ENCODE measurements around the gene BMP8A. TPM values are rescaled to one million over a fixed set of nuclear protein-coding genes. Genes with fewer than 3 reads are reported as not detected.
"Not testable (repeated sequence)": the region's sequence is repeated elsewhere in the genome, so short reads cannot be mapped to it uniquely, and the experiment has no call there.

The BMP8A gene
- total and polyA plus RNA-seq, 10 of the 15 experiments (the other 5 are each of a cell fraction or from before 2014, with no cell fraction given), result not detected

DNA sequence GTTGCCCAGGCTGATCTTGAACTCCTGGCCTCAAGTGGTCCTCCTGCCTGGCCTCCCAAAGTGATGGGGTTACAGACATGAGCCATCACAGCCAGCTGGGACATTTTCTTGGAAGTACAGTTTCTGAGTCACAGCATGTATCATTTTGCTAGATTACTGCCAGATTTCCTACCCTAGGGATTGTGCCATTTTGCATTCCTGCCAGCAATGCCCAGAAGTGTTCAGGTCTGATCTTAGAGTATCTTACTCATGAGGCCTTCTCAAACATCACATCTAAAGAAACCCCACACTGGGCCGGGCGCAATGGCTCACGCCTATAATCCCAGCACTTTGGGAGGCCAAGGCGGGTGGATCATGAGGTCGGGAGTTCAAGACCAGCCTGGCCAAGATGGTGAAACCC is 10.2 kb downstream of the BMP8A start:
- no peak overlapping the region for H3K27ac ChIP-seq (ENCODE audit: control insufficient read depth, insufficient read depth)
- ATAC-seq (no peak), FAIRE-seq (no peak), DNase-seq (ENCODE audit: low read depth, low spot score) (no peak)
- H4K20me1 ChIP-seq (ENCODE audit: control insufficient read depth, insufficient read depth), result no peaks in the 10 kb centered on the region
- H3K27me3 ChIP-seq (replicated peaks in 1 of 2; ENCODE audit: control insufficient read depth in 2 of 2, insufficient read depth in 2 of 2, low read length in 1 of 2), result no peaks in the 10 kb centered on the region
- H2AFZ ChIP-seq (ENCODE audit: control insufficient read depth, low read depth, low read length), result no peak overlapping the region
- no peaks in the 10 kb centered on the region for H3K79me2 ChIP-seq (ENCODE audit: control insufficient read depth, insufficient read depth, low read length)
- SMC1A ChIA-PET (ENCODE audit: uncharacterized antibody, unreplicated experiment), result interaction anchor here (0.7 kb wide), 1 partner anchor 37 kb away, joined by 3 read pairs; no protein-coding TSS in a partner anchor
- H3K4me2 ChIP-seq (ENCODE audit: control insufficient read depth, insufficient read depth), result no peak overlapping the region
- RAD21 ChIA-PET (ENCODE audit: unreplicated experiment), result no interaction called here
- 75% methylated on average over 5 of the region's 5 CpGs for WGBS (ENCODE audit: insufficient coverage, insufficient replicate concordance, low lambda C conversion rate, missing lambda C conversion rate)
- no peaks in the 10 kb centered on the region for H3K36me3 ChIP-seq (ENCODE audit: control insufficient read depth in 2 of 2, insufficient read depth in 2 of 2, low read length in 1 of 2)
- no peak overlapping the region for H3K4me3 ChIP-seq
- CTCF ChIA-PET, result no interaction called here
- POLR2A ChIA-PET, result interaction anchor here (0.6 kb wide), 1 partner anchor 273 kb away, joined by 3 read pairs; no protein-coding TSS in a partner anchor
- no TSS peak for BruUV-seq (replicated peaks)
- no peaks in the 10 kb centered on the region for H3K4me1 ChIP-seq (ENCODE audit: control insufficient read depth, insufficient read depth, low read length)
- no peak for TF ChIP-seq POU2F2 (IDR thresholded peaks at IDR 0.05; ENCODE audit: borderline replicate concordance, low read depth, low read length)
- TF ChIP-seq NRF1 (conservative IDR thresholded peaks at IDR 0.05; ENCODE audit: low read depth, low read length), result no peak
- TF ChIP-seq SIN3A (IDR thresholded peaks at IDR 0.05; ENCODE audit: low read depth, low read length), result no peak
- no peak for TF ChIP-seq HCFC1 (IDR thresholded peaks at IDR 0.05; ENCODE audit: low read length)
- TF ChIP-seq, protein P1, sequence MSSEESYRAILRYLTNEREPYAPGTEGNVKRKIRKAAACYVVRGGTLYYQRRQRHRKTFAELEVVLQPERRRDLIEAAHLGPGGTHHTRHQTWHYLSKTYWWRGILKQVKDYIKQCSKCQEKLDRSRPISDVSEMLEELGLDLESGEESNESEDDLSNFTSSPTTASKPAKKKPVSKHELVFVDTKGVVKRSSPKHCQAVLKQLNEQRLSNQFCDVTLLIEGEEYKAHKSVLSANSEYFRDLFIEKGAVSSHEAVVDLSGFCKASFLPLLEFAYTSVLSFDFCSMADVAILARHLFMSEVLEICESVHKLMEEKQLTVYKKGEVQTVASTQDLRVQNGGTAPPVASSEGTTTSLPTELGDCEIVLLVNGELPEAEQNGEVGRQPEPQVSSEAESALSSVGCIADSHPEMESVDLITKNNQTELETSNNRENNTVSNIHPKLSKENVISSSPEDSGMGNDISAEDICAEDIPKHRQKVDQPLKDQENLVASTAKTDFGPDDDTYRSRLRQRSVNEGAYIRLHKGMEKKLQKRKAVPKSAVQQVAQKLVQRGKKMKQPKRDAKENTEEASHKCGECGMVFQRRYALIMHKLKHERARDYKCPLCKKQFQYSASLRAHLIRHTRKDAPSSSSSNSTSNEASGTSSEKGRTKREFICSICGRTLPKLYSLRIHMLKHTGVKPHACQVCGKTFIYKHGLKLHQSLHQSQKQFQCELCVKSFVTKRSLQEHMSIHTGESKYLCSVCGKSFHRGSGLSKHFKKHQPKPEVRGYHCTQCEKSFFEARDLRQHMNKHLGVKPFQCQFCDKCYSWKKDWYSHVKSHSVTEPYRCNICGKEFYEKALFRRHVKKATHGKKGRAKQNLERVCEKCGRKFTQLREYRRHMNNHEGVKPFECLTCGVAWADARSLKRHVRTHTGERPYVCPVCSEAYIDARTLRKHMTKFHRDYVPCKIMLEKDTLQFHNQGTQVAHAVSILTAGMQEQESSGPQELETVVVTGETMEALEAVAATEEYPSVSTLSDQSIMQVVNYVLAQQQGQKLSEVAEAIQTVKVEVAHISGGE (CRISPR knock-in tag; IDR thresholded peaks at IDR 0.05), result no peak
- TF ChIP-seq ZNF217 (IDR thresholded peaks at IDR 0.05), result no peak
- TF ChIP-seq EED (IDR thresholded peaks at IDR 0.05; ENCODE audit: low read depth), result no peak
- no peak for TF ChIP-seq BRCA1 (IDR thresholded peaks at IDR 0.05; ENCODE audit: low read depth, low read length)
- no peak for TF ChIP-seq IRF4 (IDR thresholded peaks at IDR 0.05; ENCODE audit: low read depth, low read length)
- no peak for TF ChIP-seq JUND (IDR thresholded peaks at IDR 0.05; ENCODE audit: low read depth, low read length)
- no peak for TF ChIP-seq TCF12 (IDR thresholded peaks at IDR 0.05; ENCODE audit: low read depth, low read length)
- TF ChIP-seq RAD51 (IDR thresholded peaks at IDR 0.05), result no peak
- TF ChIP-seq RFX5 (IDR thresholded peaks at IDR 0.05; ENCODE audit: low read depth, low read length), result no peak
- intact Hi-C loops (cut with micrococcal nuclease; ENCODE audit: unreplicated experiment) (no loop called here), in situ Hi-C loops (cut with MboI) (no loop called here)
- no peak overlapping the region for H3K9ac ChIP-seq (ENCODE audit: control insufficient read depth, insufficient read depth, low read length)
- H3K9me3 ChIP-seq (replicated peaks; ENCODE audit: control insufficient read depth, insufficient read depth, low read length), result no peaks in the 10 kb centered on the region

- H3K4me2 ChIP-seq (ENCODE audit: control insufficient read depth, insufficient read depth); in situ Hi-C loops (cut with MboI); BruUV-seq (replicated peaks); H3K79me2 ChIP-seq (ENCODE audit: control insufficient read depth, insufficient read depth, low read length); H2AFZ ChIP-seq (ENCODE audit: control insufficient read depth, low read depth, low read length); ATAC-seq; H3K9me3 ChIP-seq (replicated peaks; ENCODE audit: control insufficient read depth, insufficient read depth, low read length); CTCF ChIA-PET; H3K36me3 ChIP-seq (ENCODE audit: control insufficient read depth in 2 of 2, insufficient read depth in 2 of 2, low read length in 1 of 2); RAD21 ChIA-PET (ENCODE audit: unreplicated experiment); SMC1A ChIA-PET (ENCODE audit: uncharacterized antibody, unreplicated experiment); H3K27me3 ChIP-seq (replicated peaks in 1 of 2; ENCODE audit: control insufficient read depth in 2 of 2, insufficient read depth in 2 of 2, low read length in 1 of 2); H3K4me1 ChIP-seq (ENCODE audit: control insufficient read depth, insufficient read depth, low read length); H4K20me1 ChIP-seq (ENCODE audit: control insufficient read depth, insufficient read depth); H3K27ac ChIP-seq (ENCODE audit: control insufficient read depth, insufficient read depth); H3K9ac ChIP-seq (ENCODE audit: control insufficient read depth, insufficient read depth, low read length); POLR2A ChIA-PET; intact Hi-C loops (cut with micrococcal nuclease; ENCODE audit: unreplicated experiment); DNase-seq (ENCODE audit: low read depth, low spot score); H3K4me3 ChIP-seq; FAIRE-seq: not testable (repeated sequence)
- WGBS (ENCODE audit: insufficient coverage, insufficient replicate concordance, low lambda C conversion rate, missing lambda C conversion rate), result 71% methylated on average over 9 of the region's 9 CpGs
Observed at GRCh38 chr1:39504436-39504835, 13.0 kb downstream of the BMP8A start.

Measured in GM12878 (cell line).